HG02884 (cell line): ENCODE results near the gene DNAH8.

ENCODE experiments used
- ATAC-seq: cut with Tn5 transposase; IDR thresholded peaks from one replicate; pipeline ENCODE4 v1.9.1; 2021; ENCODE audit warnings: mild to moderate bottlenecking, moderate library complexity; ENCODE audit not compliant: unreplicated experiment

DNAH8 gene

GRCh38 chr6:39047434-39048327, 332.6 kb downstream of the DNAH8 start:
- ATAC-seq, result no peak

DNA sequence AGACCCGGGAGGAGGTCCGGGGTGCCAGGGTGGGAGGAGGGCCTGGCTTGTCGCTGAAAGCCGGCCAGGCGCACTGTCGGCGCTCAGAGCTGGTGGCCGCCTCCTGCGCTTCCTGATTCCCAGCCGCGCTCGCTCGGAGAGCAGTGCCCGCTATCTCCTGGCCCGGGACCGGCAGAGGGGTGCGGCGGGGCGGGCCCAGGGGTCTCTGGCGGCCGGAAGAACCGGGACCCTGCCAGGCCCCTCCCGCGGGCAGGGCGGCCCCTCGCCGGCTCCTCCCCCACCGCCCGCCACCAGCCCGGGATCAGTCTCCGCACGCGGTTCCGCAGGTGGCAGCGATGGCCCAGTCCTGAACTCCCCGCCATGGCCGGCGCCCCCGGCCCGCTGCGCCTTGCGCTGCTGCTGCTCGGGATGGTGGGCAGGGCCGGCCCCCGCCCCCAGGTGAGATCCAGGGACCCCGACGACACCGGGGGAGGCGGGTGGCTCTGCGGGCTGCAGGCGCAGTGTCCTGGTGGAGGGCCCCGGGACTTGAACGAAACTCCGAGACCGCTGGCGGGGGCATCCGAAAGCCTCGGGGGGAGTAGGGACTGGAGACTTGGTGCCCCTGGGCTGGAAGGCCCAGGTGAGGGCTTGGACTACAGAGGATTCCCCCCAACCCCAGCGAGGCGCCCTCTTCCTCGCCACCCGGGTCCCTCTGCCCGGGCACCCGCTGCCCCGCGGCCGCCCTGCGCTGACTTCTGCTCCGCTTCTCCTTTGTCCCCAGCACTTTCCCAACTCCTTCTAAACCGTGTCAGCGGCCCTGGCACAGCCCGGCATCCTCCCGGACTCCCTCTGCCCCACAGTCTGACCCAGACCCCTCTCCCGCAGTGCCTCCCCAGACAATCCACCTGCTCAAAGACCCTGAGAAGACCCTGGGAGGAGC, 333.6 kb downstream of the DNAH8 start, which contains the start of gene GLP1R:
TSS of gene GLP1R (plus strand) at position 301 of the 919 bp plus-strand sequence. CDS start at position 361, 60 bp downstream.
- ATAC-seq, result no peak

GRCh38 chr6:39049575-39050283, 334.6 kb downstream of the DNAH8 start:
- no peak for ATAC-seq

DNA sequence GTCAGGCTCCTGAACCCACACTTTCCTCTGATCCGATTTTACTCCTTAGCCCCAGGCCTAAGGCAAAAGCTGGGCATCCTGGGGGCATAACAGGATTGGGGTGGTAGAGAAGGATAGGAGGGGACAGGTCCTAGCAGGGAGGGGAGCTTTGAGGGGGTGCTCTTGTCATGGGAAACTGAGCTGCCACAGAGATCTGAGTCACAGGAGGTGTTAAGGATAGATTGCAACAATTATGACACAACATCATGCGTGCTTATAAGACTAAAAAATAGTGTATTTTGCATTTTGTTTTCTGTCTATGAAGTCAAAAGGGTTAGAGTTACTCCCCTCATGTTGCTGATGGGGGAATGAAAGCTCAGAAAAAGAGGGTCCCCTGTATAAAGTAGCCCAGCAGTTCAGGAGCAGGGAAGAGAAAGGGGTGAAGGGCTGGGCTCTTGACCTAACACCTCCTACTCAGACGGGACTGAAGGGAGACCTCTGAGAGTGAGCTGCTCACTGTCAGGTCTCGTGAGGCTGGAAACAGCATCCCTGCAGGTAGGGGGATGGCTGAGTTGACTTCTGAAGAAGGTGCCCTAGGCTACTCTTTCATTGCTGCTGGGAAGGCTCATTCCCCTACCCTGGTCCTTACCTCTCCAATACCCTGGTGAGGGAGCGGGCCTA, 335.5 kb downstream of the DNAH8 start:
- no peak for ATAC-seq

- no peak for ATAC-seq
Observed at GRCh38 chr6:39051399-39052122, 336.4 kb downstream of the DNAH8 start.

DNA sequence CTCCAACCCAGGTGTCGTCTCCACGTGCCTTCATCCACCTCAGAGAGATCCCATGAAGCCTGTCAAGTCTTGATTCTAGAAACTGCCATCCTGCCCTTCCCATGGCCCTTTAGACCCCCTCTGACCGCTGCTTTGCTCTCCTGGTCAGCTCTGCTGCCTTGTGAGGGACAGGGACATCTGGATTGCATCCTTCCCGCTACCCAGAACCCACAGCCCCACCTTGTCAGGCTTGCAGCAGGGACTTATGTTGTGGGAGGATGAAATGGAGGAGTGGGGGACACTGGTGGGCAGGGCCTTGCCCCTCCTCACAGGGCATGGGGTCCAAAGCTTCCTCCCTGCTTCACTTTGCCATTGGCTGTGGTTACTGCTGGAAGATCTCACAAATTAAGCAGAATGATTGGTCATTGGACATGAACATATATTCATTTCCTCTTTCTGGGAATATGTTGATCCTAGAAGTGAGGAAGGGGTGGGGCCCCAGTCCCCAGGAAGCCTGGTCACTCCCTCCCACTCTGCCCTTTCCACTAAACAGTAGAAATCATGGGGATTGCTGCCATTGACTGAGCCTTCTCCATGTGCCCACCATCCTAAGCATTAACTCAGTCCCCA, 338.0 kb downstream of the DNAH8 start:
- no peak for ATAC-seq

- no peak for ATAC-seq
Observed at GRCh38 chr6:39053854-39054576, 338.9 kb downstream of the DNAH8 start.

DNA sequence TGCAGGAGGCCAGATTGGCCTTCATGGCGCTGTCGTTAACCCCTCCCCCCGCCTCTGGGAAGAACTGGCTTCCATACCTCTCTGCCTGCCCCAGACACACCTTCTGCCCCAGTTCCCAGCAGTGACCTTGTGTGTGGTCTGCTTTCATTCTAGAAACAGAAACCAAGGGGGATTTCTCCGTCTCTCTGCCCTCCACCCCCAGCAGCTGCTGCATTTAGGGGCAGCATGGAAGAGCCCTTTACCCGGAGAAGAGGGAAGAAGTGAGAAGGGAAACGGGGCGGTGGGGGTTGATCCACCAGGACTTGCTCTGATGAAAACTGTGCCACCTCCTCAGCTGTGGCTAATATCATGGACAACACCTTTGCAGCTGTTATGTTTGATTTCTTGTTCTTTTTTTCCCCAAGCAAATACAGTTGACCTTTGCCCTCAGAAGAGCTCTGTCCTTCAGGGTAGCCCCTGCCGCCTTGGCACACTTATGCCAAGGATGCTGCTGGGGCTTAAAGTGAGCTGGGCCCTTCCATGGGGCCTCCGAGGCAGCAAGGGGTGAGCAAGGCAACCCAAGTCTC, 339.5 kb downstream of the DNAH8 start:
- ATAC-seq, result no peak

GRCh38 chr6:39055661-39056060, 340.6 kb downstream of the DNAH8 start:
- ATAC-seq, result no peak

- no peak for ATAC-seq
Observed at GRCh38 chr6:39056191-39056590, 341.1 kb downstream of the DNAH8 start.

GRCh38 chr6:39056681-39057080, 341.6 kb downstream of the DNAH8 start:
- ATAC-seq, result no peak

GRCh38 chr6:39057251-39058155, 342.4 kb downstream of the DNAH8 start:
- ATAC-seq, result no peak

DNA sequence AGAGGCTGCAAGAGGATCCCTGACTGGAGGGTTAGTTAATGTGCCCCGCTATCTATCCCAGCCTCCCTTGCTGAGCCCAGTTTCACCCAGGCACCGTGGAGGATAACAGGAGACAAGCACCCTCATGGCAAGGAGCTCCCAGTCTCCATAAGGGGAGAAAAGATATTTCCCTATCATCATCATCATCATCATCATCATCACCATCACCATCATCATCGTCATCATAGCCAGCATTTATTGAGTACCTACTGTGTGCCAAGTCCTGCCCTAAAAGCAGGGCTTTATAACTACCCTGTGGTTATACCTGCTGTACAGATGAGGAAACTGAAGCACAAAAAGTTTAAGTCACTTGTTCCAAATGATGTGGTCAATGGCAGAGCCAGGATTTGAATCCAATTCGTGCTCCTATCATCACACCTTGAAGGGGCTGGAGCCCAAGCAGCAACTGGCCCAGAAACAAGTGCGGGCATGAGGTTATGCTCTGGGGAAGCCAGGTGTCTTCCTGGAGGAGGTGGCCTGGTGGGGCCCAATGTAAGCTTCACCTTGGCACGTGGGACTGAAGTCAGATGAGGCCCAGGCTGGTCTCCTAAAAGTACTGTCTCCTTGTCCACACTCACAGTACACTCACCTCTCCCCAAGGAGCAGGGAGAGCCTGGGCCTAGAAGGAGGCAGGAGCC, 343.5 kb downstream of the DNAH8 start:
- ATAC-seq, result no peak

DNA sequence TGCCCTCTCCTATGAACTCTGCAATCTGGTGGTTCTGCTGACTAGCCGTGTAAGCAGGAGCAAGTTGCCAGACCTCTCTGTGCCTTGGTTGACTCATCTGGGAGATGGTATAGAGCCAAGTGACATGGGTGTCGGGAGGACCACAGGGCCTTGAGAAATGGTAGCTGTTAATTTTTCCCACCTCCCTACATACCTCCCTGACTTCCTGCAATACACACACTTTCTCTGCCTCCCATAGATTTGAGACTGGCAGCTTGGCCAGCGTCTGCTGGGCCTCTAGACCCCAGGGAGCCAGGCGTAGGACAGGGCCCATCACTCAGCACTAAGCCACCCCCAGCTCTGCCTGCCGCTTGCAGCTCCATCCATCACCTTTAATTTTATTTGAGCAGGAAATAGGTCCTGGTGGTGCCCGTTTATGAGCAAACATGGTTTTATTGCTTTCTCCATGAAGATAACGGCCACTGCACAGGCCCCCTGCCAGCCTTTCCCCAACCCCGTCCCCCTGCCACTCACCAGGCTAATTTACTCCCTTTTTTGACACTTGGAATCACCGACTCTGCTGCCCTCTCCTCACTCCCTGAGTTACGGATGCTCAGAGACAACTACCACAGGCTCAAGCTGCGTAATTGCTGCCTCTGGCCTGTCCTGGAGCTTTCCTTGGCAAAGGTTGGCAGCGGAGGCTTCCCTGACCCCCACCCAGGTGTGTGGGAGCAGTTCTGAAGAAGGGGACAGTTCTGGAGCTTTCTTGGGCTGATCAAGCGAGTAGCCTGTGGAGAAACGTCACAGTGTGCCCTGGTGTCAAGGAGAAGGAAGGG, 344.6 kb downstream of the DNAH8 start:
- no peak for ATAC-seq

DNA sequence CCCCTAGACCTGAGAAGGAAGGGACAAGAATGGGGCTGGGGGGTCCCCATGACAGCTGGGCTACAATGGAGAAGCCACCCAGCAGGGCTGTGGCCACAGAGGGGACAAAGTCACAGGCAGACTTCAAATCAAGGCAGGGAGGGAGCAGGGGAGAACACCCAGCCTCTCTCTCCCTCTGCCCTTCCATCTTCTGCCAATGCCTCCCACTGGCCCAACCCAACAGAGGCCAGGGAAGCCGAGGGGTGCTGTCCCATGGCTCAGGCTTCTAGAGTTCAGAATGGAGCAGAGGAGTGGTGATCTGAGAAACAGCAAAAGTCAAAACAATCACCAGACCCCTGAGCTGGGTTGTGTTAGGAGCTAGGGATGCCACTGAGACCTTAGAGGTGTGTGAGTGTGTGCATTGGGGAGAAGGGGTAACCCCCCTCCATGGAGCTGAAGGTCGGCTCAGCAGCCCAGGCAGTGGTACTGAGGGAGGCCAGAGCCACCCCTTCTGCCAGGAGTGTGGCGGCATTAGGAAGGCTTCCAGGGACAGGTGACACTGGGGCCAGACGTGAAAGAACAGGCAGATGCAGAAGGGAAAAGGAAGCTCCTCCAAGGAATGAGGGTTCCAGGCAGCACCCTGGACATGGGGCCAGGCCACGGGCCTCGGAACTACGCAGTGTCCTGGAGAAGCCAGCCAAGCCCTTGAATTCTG, 345.5 kb downstream of the DNAH8 start:
- no peak for ATAC-seq
